ENCODE results near the gene MAP4.

MAP4 gene

DNA sequence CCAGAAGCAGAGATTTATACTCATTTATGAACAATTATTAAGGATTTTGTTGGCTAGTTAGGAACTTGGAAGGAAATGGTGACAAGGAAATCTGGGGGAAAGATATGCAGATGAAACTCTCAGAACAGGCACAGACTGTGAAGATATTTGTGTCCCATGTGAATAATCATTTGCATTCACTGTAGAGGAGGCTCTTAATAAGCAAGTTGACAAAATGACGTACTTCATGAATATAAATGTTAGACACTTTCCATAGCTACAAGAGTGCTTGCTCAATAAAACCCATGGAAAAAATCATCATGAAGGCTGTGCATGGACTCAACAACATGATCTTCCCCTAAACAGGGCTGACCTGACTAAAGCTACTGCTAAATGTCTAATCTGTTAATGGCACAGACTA, 59.7 kb downstream of the MAP4 start:
- no peak for DNase-seq

DNA sequence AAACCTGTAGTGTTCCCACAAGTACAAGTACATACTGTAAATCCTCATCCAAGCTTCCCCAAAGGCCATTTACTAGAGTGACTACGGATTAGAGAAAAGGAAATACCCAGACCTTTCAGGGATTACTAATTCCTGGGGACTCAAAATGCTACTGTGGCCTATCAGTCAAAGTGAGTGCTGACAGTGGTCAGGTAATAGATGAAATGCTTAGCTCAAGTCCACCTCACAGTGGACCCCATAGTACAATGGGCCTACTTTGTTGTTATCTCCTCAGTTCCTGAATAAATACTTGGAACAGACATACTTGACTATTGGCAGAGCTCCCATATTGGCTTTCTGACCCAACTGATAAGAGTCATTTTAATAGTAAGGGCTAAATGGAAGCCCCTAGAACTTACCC, 61.6 kb downstream of the MAP4 start:
- no peak for DNase-seq

DNA sequence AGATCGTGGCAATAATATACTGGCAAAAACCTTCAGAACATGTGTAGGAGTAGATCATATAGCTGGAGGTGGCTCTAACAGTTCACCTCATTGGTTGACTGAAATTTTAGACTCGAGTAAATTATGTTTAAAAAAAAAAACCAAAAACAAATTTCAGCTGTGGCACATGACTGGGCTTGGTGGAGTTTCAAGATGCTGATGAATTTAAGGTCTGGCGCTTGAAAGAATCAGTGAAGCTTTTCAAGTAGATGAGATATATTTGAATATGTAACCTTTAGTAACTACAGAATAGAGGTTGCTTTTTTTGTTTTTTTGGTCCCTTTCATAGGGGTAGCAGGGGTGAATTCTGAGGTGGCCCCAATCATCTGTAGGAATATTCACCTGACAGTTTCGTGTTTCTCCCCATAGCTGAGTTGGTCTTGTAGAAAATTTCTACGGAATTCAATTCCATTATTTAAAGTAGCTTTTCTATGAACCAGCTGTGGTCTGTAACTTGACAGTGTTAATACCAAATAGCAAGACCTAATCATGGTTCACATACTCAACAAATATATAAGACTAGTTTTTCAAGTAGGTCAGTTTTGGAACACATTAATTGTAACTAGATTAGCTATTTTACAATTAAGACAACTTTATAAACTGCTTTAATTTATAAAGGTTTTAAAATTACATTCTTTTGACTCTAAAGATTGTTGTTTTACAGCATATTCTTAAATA, 65.6 kb downstream of the MAP4 start:
- DNase-seq = no peak

DNA sequence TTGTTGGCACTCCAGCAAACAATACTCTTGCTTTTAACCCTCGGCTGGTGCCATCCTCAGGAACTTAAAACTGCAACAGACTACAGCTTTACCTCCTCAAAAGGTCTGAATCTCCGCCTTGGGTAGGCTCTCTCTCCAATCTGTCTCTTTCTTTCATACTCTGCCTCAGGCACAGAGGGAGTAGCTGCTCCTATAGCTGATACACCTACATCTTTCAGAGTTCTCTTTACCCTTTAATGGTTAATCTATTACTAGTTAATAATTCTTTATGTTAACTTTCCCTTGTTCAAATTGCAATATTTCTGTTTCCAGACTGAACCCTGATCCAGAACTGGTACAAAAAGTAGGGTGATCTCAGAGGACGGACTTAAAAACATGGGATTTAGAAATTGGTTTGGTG, 66.2 kb downstream of the MAP4 start:
- no peak for DNase-seq

DNA sequence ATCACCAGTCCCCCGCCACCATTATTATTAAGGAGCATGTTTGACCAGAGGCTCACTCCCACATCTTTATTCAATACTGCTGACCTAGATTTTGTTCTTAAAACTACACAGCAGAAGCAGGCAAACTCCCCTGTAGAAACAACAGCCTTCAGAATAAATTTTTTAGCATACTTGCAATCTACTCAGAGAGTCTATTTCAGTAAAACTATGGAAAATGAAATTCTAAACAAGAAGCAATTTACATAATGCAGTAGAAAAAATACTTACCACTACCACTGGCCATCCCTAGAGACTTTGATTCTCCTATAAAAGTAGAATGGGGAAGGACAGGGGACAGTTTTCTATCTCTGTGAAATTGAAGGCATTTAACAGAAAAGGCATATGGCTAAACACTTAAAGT, 76.0 kb downstream of the MAP4 start:
- DNase-seq = no peak

DNA sequence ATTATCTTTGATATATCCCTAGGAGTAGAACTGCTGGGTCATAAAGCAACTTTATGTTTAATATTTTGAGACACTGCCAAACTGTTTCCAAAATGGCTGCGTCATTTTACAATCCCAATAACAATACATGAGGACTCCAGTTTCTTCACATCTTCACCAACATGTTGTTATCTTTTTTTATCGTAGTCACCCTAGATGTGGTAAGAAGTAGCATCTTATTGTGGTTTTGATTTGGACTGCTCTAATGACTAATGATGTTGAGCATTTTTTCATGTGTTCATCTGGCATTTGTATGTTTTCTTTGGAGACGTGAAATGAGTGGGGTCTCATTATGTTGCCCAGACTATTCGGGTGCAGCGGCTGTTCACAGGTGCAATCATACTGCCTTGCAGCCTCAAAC, 83.8 kb downstream of the MAP4 start:
- DNase-seq = no peak

DNA sequence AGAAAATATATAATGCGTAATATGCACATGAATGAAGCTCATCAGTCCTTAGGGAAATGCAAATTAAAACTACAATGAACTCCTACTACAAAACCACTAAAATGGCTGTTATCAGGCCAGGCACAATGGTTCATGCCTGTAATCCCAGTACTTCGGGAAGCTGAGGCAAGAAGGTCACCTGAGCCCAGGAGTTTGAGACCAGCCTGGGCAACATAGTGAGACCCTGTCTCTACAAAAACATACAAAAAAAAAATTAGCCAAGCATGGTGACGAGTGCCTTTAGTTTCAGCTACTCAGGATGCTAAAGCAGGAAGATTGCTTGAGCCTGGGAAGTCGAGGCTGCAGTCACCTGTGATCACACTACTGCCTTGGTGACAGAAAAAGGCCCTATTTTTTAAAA, 85.2 kb downstream of the MAP4 start:
- DNase-seq = no peak

DNA sequence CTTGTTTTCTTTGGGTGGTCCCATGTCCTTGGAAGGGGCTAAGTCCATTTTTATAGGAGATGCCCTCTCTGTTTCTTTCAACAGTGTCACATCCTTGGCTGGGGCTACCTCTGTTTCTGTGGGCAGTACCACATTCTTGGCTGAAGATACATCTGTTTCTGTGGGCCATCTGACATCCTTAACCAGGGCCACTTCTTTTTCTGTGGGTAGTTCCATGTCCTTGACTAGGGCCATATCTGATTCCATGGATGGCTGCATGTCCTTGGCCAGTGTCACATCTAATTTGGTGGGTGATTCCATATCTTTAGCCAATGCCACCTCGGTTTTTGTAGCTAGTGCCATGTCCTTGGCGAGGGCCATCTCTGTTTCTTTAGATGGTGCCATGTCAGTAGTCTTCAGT, 99.5 kb downstream of the MAP4 start:
- no peak for DNase-seq

DNA sequence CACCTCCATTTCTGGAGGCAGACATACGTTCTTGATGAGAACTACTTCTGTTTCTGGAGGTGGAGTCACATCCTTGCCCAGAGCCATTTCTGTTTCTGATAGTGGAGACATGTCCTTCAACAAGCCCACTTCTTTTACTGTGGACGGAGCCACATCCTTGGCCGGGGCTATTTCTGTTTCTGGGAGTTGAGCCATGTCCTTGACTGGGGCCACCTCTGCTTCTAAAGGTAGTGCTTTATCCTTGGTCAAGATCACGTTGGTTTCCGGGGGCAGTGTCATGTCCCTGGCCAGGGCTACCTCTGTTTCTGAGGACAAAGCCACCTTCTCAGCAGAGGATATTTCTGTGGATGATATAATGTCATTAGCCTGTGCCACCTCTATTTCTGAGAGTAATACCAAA, 100.0 kb downstream of the MAP4 start:
- no peak for DNase-seq

DNA sequence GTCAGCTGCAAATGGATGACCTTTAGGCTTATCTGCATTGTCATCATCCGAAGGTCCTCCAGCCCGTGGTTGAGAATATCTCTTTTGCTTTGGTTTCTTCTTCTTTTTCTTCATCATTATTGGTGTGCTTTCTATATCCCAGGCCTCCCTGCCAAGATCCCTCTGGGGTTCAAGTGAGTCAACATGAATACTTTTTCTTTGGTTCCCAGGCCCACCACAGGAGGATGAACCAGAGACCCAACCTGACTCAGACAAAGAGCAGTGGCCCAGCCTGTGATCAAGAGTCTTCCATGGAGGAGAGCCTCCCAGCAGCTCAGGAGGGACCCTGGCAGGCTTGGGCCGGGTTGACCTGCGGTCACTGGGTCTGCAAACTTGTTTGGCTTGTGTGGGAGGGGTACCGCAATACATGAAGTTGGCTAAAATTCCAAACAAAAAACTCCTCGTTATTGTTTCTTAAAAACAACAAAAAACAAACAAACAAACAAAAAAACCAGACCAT, 104.2 kb downstream of the MAP4 start:
- DNase-seq = no peak

DNA sequence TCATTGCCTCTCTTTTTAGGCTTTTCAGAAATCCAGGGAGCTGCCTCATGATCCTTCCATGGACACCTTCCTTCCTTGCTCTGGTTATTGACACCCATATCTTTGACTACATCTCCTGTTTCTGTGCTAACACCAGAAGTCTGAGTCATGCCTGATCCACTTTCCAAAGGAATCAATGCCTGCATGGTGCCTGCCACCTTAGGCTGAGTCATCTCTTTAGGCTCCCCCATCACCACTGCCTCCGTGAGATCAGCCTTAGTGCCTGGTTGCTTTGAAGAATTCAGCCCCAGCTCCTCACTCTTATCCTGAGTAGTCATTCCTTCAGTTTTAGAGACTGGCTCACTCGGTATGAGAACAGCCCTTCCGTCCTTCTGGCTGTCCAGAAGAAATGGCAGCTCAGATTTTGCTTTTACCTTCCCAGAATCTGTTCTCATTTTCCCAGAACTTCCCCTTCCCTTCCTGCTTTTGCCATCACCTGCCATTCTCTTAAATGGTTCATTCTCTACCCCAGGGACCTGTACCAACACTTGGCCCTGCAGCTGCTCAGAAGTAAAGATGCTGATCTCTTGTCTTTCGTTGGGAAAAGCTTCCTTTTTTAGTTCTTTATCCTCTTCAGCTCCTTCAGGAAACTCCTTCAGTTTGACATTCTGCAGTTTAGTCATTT, 105.3 kb downstream of the MAP4 start:
- DNase-seq = no peak

DNA sequence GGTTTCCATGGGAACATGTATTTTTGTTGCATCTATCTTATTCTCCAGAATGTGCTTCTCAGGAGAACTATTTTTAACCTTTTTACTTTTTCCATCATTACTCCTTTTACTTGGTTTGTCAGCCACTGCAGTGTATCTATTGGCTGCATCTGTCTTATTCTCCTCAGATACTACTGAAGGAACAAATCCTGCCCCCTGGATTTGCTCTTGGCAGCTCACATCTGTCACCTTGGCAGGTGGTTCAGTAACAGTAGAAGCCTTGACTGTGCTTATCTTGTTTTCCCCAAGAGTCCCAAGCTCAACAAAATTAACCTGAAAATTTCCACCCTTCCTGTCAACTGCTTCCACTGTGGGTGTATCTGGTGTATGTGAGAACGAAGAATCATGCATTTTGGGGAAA, 106.0 kb downstream of the MAP4 start:
- no peak for DNase-seq

DNA sequence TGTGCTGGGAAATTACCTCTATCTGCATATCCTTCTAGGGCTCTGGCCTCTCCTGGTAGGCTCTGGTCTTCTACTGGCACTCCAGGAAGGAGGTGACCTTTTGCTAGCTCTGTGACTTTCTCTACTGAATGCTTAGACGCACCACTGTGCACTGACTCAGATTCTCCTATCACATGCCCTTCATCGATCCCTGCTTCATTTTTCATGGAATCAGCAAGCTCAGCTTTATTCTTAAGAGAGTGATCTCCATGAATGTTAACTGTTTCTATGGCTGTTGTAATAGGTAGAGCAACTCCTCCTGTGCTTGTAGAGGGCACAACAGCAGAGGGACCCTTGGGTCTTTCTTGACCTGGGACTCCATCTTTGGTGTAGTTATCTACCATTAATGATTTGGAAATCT, 106.6 kb downstream of the MAP4 start:
- no peak for DNase-seq

DNA sequence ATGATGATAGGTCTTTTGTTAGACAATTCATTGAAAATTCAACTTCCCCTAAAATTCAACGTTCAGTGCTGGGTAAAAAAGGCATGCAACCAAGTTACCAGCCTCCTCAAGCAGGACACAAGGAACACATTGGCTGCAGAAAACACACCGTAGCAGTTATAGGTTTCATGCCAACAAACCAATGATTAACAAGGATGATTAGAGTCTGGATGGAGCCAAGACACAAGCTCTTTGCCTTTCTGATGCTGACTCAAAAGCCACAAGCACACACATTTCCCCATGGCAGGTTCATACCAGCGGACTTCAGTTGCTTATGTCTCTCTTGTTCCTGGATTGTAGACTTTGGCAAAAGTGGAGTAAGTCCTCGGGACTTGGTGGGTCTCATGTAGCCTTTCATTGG, 107.5 kb downstream of the MAP4 start:
- no peak for DNase-seq

DNA sequence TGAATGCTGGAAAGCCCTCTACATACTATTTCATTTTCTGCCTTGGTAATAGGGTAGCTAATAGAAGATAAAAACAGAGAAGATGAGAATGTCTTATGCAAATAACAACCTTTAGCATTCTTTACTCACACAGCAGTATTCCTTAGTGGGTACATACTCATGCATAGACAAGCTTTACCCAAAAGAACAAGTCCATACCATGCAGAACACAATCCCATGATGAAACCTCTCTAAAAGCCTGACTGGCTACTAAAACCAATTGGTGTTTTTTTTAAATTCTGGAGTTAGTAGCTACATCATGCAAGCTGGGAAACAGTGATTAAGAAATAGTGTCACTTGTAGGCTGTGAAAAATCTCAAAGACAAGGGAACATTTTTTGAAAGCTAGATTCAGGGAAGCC, 108.4 kb downstream of the MAP4 start:
- no peak for DNase-seq

DNA sequence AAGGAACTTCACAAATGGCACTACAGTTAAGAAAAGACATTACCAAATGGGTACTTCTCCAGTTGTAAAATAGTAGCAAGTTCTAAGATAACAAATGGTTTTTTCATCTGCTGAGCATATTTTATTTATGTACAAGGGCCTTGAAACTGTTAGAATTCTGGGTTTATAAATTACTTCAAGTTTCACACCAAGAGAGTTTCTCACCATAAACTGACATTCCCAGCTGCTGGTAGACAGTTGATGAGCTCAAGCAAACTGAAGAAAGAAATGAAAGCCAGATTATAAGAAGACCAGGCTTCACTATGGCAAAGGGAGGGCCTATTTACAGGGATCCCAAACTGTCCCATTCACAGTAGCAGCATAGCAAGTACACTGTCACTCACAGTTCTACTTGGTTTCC, 113.5 kb downstream of the MAP4 start:
- DNase-seq = no peak

DNA sequence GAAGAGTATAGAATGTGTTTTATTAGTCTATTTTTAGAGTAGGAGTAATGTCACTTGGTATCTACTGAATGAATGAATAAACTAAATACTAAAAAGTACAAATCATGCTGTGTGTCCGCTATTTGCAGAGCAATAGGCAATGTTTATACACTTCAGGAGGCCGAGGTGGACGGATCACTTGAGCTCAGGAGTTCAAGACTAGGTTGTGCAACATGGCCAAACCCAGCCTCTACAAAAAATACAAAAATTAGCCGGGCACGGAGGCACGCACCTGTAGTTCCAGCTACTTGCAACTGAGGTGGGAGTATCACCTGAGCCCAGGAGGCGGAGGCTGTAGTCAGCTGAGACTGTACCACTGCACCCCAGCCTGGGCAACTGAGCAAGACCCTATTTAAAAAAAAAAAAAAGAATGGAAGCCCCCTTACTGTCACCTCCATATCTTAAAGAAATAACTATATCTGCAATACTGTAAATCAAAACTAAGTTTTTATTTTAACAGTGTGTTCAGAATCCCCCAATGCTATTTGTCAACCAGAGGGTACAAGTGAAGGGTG, 114.9 kb downstream of the MAP4 start:
- no peak for DNase-seq

DNA sequence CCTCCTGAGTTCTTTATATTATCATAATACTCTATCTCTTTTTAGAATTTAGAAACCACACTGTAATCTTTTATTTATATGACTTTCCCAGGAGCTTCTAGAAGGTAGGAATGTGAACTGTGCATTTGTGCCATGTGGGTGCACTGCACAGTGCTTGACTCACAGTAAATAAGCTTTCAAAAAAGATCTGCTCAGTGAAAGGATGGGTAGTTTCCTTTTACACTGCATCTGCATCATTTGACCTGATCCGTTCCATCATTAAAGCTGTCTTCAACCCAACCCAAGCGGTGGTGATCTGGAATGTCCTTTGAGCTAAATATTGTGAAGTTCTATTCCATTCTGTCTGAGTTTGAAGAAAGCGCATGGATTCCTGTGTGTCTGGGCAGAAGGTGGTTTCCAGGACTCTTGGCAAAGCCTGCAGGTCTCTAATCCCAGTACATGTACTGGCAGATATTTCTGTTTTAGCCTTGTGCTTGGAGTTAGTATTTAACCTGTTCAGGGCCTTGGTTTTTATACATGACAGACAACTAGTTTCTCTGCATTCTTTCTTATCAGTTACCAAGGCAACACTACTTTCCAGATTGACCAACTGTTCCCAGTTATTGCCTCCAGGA, 116.6 kb downstream of the MAP4 start:
- no peak for DNase-seq

DNA sequence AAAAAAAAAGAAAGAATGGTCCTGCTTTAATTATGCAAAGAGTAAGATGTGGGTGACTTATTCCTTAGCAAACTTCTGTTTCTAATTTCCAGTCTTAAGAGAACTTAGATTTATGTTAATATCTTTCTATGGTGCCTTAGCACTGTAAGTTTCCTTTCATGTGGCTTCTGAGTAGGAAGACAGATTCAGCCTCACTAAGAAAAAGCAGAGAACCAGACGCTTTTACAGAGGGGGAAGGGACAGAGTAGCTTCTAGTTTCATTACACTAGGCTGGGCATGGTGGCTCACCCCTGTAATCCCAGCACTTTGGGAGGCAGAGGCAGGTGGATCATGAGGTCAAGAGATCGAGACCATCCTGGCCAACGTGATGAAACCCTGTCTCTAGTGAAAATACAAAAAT, 118.3 kb downstream of the MAP4 start:
- DNase-seq = no peak

DNA sequence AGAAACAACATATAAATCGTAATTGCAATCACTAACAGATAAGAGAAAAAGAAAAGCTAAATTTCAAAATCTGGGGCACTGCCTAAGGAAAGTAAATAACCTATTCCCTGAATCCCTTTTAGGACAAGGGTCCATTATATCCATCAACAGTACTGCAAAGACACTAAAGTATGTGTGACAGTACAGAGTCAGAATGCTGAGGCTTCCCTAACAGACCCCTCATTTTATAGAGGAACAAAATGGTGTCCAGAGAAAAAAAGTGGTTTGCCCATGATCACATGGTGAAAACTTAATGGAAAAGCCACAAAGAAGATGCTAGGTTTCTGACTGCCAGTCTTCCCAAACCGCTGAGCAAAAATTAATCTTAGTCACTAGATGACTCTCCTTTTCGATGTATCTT, 119.5 kb downstream of the MAP4 start:
- DNase-seq = no peak

DNA sequence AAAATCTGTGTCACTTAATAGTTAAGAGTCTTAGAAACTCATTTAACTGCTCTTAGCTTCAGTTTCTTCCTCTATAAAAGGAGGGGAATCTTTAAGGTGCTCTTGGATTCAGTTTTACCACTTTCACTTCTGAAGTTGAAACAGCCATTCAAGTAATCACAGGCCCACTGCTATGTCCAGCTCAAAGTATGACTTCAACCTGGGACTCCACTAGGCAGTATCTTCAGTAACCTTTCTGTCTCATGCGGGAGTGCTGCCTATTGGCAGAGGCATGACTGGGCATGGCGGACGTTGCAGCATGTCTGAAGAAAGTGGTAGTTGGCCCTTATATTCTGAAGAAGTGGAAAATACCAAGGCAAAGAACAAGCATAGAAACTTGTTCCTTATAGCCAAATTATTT, 121.0 kb downstream of the MAP4 start:
- DNase-seq = no peak

DNA sequence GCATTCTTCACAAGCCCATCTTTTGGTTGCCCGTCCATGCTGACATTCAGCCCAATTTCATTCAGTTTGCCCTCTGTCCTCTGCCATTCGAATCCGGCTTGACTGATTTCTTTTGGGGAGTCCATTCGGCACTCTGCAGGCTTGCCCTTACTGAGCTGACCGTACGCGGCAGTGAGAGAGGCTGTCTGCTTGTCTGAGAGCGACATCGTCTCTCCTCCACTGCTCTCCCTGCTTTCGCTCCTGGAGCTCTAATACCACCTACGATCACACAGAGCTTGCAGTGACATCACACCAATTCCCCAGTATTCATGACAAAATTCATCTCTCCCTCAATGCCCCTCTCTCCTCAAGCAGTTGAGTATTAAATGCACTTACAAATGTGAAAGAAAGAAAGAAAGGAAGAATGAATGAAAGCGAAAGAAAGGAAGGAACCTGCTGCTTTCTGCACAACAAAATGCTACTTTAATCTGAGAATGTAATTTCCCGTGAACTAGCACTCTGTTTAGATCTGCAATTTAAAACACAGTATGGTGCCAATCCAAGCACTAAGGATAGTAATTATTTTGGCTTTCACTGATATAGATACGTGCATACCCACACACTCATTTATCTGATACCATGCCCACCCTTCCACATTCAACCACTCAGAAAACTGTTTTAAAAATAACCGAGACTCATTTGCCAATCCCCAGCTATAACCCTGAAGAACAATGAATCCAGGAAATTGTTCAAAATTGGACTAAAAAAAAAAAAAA, 123.8 kb downstream of the MAP4 start:
- DNase-seq = no peak

DNA sequence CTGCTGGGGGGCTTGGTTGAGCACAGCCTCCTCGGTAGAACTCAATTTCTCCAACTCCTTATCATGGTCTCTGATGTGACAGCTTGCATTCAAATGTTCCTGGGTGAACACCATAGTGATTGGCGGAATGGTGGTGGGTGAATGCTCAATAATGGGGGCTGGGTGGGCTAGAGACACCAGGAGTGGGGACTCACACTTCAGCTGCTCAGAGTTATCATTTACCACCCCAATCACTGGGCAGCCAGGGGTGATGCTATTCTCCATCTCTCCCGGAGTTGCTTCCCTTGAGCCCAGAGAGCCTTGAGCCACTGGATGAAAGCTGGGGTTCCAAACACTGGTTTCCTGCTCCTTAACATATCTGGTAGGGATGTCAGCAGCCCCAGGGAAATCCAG, 124.6 kb downstream of the MAP4 start:
- no peak for DNase-seq
